HG03175 (cell line): ENCODE measurements around the gene PTPN22.

Source experiments
- ATAC-seq: cut with Tn5 transposase; IDR thresholded peaks from one replicate; pipeline ENCODE4 v1.9.1; 2021; ENCODE audit warnings: mild to moderate bottlenecking, moderate library complexity; ENCODE audit not compliant: unreplicated experiment

PTPN22 gene

GRCh38 chr1:113765306-113766230 lies 105.9 kb downstream of the PTPN22 start:
- ATAC-seq: no peak
